ENCODE data around the gene SART1.

Gene SART1

DNA sequence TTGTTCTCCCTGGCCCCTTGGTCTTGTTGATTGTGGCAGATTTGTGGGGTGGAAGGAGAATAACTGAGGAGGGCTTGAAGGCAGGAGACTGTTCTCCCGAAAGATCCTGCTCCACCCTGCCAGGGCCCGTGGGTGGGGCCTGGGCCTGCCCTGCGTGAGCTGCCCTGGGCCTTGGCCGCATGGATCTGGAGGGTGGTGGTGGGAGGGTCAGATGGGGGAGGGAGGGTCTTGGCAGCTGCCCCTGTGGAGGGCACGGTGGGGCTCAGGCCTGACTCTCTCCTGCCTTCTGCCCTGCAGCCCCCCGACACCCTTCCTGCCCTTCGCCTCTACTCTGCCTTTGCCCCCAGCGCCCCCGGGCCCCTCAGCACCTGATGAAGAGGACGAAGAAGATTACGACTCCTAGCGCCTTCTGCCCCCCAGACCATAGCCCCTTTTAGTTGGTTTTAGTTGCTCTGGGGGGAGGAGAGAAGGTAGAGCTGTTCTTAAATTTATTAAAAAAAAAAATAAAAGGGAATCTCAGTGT lies 40.4 kb upstream of the SART1 start:
- TF ChIP-seq, protein P1, sequence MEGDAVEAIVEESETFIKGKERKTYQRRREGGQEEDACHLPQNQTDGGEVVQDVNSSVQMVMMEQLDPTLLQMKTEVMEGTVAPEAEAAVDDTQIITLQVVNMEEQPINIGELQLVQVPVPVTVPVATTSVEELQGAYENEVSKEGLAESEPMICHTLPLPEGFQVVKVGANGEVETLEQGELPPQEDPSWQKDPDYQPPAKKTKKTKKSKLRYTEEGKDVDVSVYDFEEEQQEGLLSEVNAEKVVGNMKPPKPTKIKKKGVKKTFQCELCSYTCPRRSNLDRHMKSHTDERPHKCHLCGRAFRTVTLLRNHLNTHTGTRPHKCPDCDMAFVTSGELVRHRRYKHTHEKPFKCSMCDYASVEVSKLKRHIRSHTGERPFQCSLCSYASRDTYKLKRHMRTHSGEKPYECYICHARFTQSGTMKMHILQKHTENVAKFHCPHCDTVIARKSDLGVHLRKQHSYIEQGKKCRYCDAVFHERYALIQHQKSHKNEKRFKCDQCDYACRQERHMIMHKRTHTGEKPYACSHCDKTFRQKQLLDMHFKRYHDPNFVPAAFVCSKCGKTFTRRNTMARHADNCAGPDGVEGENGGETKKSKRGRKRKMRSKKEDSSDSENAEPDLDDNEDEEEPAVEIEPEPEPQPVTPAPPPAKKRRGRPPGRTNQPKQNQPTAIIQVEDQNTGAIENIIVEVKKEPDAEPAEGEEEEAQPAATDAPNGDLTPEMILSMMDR (IDR thresholded peaks at IDR 0.05; ENCODE audit: borderline replicate concordance, control extremely low read depth, extremely low read depth, insufficient read depth, missing control alignments), result no peak
- in situ Hi-C loops (cut with MboI; ENCODE audit: low sequenced_read_pairs, unreplicated experiment), result no loop called here
- no peak for DNase-seq (ENCODE audit: low spot score)

DNA sequence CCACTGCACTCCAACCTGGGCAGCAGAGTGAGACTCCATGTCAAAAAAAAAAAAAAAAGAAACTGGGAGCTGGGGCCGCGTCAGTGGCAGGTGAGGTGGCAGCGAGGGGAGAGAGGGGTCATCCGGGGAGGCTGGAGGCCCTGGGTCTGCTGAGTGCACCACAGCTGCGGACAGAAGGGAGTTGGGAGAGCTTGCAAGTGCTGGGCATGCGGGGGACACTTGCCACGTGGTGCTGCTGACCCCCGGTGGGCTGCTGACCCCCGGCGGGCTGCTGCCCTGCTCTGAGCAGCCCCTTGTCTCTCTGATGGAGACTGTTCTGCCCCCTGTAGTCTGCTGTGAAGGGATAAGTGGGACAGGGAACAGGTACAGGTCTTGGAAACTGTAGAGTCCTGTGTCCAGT lies 39.7 kb upstream of the SART1 start:
- TF ChIP-seq, protein P1 (IDR thresholded peaks at IDR 0.05; ENCODE audit: borderline replicate concordance, control extremely low read depth, extremely low read depth, insufficient read depth, missing control alignments), result no peak
- DNase-seq (ENCODE audit: low spot score), result no peak
- in situ Hi-C loops (cut with MboI; ENCODE audit: low sequenced_read_pairs, unreplicated experiment), result no loop called here

DNA sequence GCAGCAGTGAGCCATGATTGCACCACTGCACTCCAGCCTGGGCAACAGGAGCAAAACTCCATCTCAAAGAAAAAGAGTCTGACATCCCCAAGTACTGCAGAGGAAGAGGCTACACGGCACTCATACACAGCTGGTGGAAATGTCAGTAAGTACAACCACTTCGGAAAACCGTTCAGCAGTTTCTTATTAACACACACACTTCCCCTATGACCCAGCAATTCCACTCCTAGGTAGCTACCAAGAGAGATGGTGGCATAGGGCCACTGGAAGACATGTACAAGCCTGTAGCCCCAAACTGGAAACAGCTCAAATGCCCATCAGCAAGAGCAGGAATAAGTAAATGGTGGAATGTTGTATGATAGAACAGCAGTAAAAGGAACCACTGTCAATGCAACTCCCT lies 39.0 kb upstream of the SART1 start:
- in situ Hi-C loops (cut with MboI; ENCODE audit: low sequenced_read_pairs, unreplicated experiment), result no loop called here
- TF ChIP-seq, protein P1 (IDR thresholded peaks at IDR 0.05; ENCODE audit: borderline replicate concordance, control extremely low read depth, extremely low read depth, insufficient read depth, missing control alignments), result no peak
- no peak for DNase-seq (ENCODE audit: low spot score)

DNA sequence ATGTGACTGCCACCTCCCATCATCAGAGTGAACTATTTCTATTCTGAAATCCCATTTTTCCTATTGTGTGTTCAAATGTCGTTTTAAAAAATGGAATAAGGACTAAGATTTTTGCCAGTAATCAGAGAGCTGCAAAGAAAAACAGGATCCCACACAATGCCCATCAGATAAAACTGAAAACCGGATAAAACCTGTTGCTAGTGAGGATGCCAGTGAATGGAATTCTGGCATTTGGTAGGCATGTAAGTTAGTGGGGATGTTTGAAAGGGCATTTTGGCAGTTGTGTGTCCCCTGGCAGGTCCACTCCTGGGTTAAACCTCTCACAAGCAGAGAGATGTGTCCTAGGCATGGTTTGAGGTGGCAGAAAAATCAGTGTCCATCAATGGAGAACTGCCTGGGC lies 36.1 kb upstream of the SART1 start:
- in situ Hi-C loops (cut with MboI; ENCODE audit: low sequenced_read_pairs, unreplicated experiment), result no loop called here
- TF ChIP-seq, protein P1 (IDR thresholded peaks at IDR 0.05; ENCODE audit: borderline replicate concordance, control extremely low read depth, extremely low read depth, insufficient read depth, missing control alignments), result no peak
- no peak for DNase-seq (ENCODE audit: low spot score)

DNA sequence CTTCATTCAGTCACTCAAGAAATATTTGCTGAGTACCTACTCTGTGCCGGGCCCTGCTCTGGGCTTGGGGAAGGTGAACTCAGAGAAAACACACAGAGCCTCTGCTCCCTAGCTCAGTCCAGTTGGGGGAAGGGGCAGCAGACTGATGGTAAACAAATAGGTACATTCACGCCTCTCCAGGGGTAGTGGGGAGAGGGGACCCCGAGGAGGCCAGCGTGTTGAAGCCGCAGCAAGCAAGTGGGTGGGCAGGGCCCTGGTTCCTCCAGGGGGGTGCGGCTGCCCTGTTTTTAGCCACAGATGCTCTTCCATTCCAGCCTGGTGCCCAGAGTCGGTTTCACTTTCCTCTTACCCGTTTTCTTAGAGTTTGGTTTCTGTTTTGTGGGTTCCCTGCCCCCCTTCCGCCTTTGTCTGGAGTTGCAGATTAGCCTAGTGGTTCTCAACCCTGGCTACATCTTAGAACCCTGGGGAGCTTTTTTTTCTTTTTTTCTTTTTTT lies 33.6 kb upstream of the SART1 start:
- in situ Hi-C loops (cut with MboI; ENCODE audit: low sequenced_read_pairs, unreplicated experiment), result no loop called here
- TF ChIP-seq, protein P1 (IDR thresholded peaks at IDR 0.05; ENCODE audit: borderline replicate concordance, control extremely low read depth, extremely low read depth, insufficient read depth, missing control alignments), result no peak
- peak; percentile 91 for DNase-seq (ENCODE audit: low spot score)

DNA sequence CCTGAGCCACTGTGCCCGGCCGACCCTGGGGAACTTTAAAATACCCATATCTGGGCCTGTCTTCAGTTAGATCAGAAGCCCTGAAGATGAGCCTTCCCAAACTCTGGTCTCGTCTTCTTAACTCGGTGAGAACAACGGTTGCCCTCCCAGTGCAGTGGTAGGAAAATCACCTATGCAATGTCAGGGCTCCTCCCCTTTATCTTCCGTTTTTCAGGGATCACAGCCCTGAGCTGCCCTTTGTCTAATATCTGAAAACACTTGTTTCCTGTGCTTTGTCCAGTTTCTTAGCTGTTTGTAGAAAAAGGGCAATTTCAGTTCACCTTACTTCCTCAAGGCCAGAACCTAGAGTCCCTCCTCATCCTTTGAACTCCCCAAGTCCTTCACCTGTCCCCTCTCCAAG lies 32.9 kb upstream of the SART1 start:
- in situ Hi-C loops (cut with MboI; ENCODE audit: low sequenced_read_pairs, unreplicated experiment), result no loop called here
- DNase-seq (ENCODE audit: low spot score), result no peak
- TF ChIP-seq, protein P1 (IDR thresholded peaks at IDR 0.05; ENCODE audit: borderline replicate concordance, control extremely low read depth, extremely low read depth, insufficient read depth, missing control alignments), result no peak
